ENCODE measurements around the gene FBXL12. TPM values are rescaled to one million over a fixed set of nuclear protein-coding genes. Genes with fewer than 3 reads are reported as not detected.
"Not testable (repeated sequence)": the region's sequence is repeated elsewhere in the genome, so short reads cannot be mapped to it uniquely, and the experiment has no call there.

Gene FBXL12
- polyA plus RNA-seq, 1 donor, result 27.2 TPM

GRCh38 chr19:9838324-9838723, 19.4 kb upstream of the FBXL12 start:
- DNase-seq (ENCODE audit: low read depth), result no peak

GRCh38 chr19:9836021-9836420, 17.1 kb upstream of the FBXL12 start:
- no peak for DNase-seq (ENCODE audit: low read depth)

- no peak for DNase-seq (ENCODE audit: low read depth)
These were observed 16.6 kb upstream of the FBXL12 start for GRCh38 chr19:9835507-9835949.

- peak; percentile 95 for DNase-seq (ENCODE audit: low read depth)
These were observed 16.0 kb upstream of the FBXL12 start, which contains the start of gene PIN1 for GRCh38 chr19:9834726-9835506. TSS of gene PIN1 (plus strand) at chr19:9835318. CDS start at chr19:9835345, 27 bp downstream.

- DNase-seq (ENCODE audit: low read depth), result no peak
These were observed 15.4 kb upstream of the FBXL12 start for GRCh38 chr19:9834307-9834725.

DNA sequence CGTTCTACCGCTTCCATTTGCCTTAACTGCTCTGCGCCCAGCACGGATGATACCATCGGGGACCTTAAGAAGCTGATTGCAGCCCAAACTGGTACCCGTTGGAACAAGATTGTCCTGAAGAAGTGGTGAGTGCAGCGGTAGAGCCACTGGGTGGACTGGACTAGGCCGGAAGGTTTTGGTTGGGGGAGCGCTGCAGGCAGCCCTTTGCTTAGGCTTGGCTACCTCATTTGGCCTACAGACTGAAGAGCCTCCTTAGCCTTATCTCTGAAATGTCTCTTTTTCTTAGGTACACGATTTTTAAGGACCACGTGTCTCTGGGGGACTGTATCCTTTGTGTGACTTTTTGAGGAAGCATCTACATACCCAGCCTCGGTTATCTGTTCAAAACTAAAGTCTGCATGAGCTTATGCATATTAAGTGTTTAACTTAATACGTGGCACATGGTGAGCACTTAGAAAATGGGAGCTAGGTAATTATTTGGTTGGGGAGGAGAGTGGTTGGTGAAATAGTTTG, 9.7 kb upstream of the FBXL12 start:
- DNase-seq (ENCODE audit: low read depth), result no peak

DNA sequence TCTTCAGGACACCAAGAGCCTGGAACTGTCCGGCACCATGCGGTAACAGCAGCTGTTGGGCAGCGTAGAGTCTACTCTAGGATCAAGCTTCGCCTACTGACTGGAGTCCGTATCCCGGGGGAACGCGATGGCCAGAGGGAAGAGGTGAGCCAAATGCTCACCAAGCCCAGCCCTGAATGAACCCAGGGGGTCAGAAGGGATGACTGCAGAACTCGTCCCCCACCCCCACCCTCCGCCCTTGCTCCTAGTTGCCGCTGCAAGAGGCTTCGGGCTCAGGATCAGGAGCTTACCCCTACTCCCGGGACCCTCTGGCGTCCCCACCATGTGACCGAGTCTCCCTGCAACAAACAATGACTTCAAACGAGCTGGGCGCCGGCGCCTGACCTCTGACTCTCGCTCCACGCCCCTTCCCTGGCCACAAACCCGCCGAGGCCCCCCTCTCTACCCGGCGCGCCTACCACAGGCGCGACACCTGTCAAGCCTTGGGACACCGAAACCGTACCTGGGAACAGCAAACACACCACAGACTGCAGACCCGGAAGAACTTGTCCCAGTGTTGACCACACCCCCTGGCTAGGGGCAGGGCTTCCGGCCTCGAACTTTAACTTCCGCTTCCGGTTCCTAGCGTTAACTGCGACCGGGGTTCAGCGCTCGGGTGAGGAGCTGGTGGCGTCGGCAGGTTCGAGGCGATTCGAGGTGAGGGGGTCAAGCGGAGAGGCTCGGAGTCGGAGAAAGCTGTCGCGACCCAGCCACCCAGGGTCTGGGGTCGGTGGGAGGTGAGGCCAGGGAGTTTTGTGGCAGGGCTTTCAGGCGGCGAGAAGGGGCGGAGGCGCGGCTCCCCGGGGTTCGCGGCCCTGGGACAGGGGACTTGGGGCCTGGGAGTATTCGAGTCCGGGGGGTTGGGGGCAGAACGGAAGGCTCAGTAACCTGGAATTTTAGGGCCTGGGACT, 8.7 kb upstream of the FBXL12 start, which contains the start of gene UBL5:
TSS of gene UBL5 (plus strand) at position 630 of the 950 bp plus-strand sequence. CDS start 420 bp downstream, outside the sequence.
- peak; percentile 62 for DNase-seq (ENCODE audit: low read depth)

- no peak for DNase-seq (ENCODE audit: low read depth)
These were observed 4.9 kb upstream of the FBXL12 start for GRCh38 chr19:9823816-9824215.

GRCh38 chr19:9820034-9820433, 1.2 kb upstream of the FBXL12 start:
- DNase-seq (ENCODE audit: low read depth), result not testable (repeated sequence)

DNA sequence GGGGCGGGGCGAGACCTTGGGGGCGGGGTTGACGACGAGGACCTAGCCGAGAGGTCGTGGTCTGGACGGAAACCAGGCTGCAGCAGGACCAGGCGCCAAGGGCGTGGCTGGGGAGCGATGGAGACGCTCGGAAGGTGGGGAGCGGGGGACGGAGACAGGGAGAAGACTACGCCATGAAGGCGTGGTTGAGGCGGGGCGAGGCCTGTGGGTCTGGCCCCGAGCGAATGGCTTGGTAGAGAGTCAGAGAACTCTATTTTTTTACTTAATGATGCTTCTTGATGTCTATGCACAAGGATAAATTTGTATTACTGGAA, 674 bp upstream of the FBXL12 start:
- DNase-seq (ENCODE audit: low read depth), result no peak

DNA sequence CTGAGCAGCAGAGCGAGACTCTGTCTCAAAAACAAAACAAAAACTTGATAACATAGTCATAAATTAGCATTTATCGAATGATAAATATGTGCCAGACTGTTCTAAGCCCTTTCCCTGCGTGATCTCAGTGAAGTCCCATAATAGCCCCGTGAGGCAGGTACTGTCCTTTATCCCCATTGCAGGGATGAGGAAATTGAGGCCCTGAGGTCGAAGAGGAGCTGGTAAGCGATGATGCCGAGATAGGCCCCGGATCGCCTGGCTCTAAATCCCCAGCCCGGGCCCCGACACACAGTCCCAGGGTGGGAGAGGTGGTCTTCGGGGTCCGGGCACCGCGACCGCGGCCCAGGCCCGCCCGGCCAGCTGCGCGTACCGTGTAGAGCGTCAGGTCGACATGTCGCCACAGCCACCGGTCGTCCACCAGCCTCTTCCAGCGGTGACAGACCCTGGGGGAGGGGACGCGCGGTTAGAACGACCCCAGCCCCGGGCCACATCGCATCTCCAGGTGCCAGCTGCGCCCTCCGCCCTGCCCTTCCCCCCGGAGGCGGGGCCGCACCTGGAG, 625 bp downstream of the FBXL12 start:
- DNase-seq (ENCODE audit: low read depth), result no peak

DNA sequence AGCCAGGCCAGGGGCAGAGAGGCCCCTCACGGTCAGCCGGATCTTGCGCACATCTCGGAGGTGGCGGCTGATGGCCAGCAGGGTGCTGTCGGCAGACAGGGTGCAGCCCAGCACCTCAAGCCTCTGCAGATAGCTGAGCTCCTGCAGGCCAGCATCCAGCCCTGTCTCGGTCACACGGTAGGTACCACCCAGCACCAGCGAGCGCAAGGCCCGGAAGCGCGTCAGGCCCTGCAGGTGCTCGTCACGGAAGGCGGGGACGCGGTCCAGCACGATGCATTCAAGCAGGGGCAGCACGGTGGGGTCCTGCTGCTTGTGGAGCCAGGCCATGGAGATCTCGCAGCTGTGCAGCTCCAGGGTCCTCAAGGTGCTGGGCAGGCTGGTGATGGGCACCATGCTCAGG, 7.7 kb downstream of the FBXL12 start:
- DNase-seq (ENCODE audit: low read depth), result no peak

- no peak for DNase-seq (ENCODE audit: low read depth)
These were observed 9.7 kb downstream of the FBXL12 start for GRCh38 chr19:9808855-9809824.

DNA sequence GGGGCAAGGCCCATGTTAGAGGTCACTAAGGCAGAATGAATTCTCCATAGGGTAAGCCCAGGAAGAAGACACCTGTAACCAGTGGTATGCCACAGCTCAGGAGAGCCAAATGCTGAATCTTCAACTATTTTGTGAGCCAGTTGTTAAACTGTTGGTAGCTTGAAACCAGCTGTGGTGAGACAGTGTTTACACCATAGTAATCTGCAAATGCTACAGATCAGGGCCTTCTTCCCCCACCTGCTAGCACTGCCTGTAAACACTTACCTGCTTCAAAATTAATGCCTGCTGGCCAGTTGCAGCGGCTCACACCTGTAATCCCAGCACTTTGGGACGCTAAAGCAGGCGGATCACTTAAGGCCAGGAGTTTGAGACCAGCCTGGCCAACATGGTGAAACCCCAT, 12.1 kb downstream of the FBXL12 start:
- no peak for DNase-seq (ENCODE audit: low read depth)

DNA sequence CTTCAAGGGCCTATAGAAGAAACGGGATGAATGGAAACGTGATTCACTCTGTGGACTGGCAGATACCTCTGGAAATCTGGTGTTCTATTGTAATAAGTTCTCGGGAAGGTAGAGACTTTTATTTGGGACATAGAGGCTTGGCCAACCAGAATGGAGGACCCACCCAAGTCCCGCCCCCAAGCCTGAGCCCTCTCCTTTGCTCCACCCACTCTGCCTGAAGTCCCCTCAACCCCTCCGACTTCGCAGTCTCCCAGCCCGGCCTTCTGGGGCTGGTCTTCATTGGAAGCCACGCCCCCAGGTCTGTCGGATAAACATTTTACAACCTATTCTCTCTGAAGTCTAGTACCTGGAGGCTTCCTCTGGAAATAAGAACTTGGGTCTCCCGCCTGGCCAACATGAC, 16.9 kb downstream of the FBXL12 start:
- DNase-seq (ENCODE audit: low read depth), result no peak

DNA sequence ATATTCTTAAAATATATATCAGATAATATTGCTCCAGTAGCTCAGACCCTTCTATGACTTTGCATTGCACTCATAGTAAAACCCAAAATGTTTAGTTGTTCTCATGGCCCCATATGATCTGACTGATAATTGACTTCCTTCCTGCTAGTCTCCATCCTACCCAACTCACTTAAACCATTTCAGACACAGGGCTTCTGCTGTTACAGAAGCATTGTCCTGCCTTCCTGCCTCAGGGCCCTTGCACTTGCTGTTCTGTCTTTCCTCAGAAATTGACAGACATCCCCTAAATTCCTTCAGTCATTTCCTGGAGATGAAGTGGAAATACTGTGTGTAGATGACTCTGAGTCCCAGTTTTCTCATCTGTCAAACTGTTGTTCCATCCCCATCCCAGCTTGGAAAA, 19.7 kb downstream of the FBXL12 start:
- DNase-seq (ENCODE audit: low read depth), result no peak

GRCh38 chr19:9797871-9798270, 21.0 kb downstream of the FBXL12 start:
- DNase-seq (ENCODE audit: low read depth), result no peak

- DNase-seq (ENCODE audit: low read depth), result peak; percentile 69
These were observed 22.6 kb downstream of the FBXL12 start for GRCh38 chr19:9796113-9796773.

- DNase-seq (ENCODE audit: low read depth), result no peak
These were observed 25.7 kb downstream of the FBXL12 start for GRCh38 chr19:9793071-9793591.
